C4-2B (cell line): ENCODE results near the gene CWC27.

ENCODE experiments used
- ZFX ChIP-seq: fragments of 450-650 bp; IDR thresholded peaks from 2 replicates; pipeline ENCODE4 v1.6.1; 2017
- TF ChIP-seq, protein P1 (sequence below): fragments of 450-650 bp; conservative IDR thresholded peaks from 2 replicates; pipeline ENCODE4 v1.5.1; 2017; ENCODE audit warnings: mild to moderate bottlenecking

DNA sequence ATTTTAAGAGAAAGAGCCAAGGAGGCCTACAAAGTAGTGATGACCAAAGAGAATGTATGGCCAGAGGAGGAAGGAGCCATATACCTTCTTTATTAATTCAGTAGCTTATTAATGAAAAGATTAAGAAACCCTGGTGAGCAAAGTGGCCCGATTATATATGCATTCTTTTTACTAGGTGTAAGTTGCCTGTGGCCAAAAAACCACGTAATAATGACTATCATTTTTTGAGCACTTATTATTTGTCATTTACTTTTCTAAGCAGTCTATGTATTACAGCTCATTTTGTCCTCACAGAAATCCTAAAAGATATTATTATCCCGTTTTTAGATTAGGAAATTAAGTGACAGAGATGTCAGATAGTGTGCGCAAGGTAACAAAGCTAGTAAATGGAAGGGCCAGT lies 3.0 kb downstream of the CWC27 start:
- TF ChIP-seq, protein P1, sequence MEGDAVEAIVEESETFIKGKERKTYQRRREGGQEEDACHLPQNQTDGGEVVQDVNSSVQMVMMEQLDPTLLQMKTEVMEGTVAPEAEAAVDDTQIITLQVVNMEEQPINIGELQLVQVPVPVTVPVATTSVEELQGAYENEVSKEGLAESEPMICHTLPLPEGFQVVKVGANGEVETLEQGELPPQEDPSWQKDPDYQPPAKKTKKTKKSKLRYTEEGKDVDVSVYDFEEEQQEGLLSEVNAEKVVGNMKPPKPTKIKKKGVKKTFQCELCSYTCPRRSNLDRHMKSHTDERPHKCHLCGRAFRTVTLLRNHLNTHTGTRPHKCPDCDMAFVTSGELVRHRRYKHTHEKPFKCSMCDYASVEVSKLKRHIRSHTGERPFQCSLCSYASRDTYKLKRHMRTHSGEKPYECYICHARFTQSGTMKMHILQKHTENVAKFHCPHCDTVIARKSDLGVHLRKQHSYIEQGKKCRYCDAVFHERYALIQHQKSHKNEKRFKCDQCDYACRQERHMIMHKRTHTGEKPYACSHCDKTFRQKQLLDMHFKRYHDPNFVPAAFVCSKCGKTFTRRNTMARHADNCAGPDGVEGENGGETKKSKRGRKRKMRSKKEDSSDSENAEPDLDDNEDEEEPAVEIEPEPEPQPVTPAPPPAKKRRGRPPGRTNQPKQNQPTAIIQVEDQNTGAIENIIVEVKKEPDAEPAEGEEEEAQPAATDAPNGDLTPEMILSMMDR, result no peak
- no peak for TF ChIP-seq ZFX
